ES-I3 (cell line): ENCODE data around the gene GPR176.

Experiments
- H3K36me3 ChIP-seq: 2 replicates; pipeline ENCODE4 v1.6.1; 2013; ENCODE audit warnings: mild to moderate bottlenecking, low read length, control low read depth, moderate library complexity; ENCODE audit not compliant: insufficient read depth
- H3K4me1 ChIP-seq: 2 replicates; pipeline ENCODE4 v1.6.1; 2013; ENCODE audit warnings: mild to moderate bottlenecking, control low read depth, low read length; ENCODE audit not compliant: insufficient read depth
- H3K9ac ChIP-seq: 2 replicates; pipeline ENCODE4 v1.6.1; 2013; ENCODE audit warnings: low read depth, mild to moderate bottlenecking, low read length, moderate library complexity
- H3K9me3 ChIP-seq: 2 replicates; pipeline ENCODE4 v1.6.1; 2013; ENCODE audit warnings: mild to moderate bottlenecking, low read length, moderate library complexity; ENCODE audit not compliant: control insufficient read depth, insufficient read depth

Gene GPR176

GRCh38 chr15:39792025-39792843 lies 127.8 kb downstream of the GPR176 start:
- Histone ChIP-seq H3K36me3 (no peaks in the 10 kb centered on the region), H3K9me3 (no peaks in the 10 kb centered on the region), H3K4me1 (peaks cover 18% of the 10 kb centered on the region), H3K9ac (no peak overlapping the region)

- Histone ChIP-seq H3K9me3 (no peaks in the 10 kb centered on the region), H3K4me1 (peaks cover 30% of the 10 kb centered on the region), H3K9ac (no peak overlapping the region), H3K36me3 (no peaks in the 10 kb centered on the region)
Measured at GRCh38 chr15:39789736-39790135, 130.3 kb downstream of the GPR176 start.

GRCh38 chr15:39788800-39789565 lies 131.1 kb downstream of the GPR176 start:
- Histone ChIP-seq H3K9me3 (no peaks in the 10 kb centered on the region), H3K36me3 (no peaks in the 10 kb centered on the region), H3K4me1 (peaks cover 34% of the 10 kb centered on the region), H3K9ac (no peak overlapping the region)

- H3K9ac ChIP-seq, result no peak overlapping the region
- no peaks in the 10 kb centered on the region for H3K36me3 ChIP-seq
- H3K4me1 ChIP-seq, result peaks cover 38% of the 10 kb centered on the region
- no peaks in the 10 kb centered on the region for H3K9me3 ChIP-seq
Measured at GRCh38 chr15:39788108-39788507, 132.0 kb downstream of the GPR176 start.

- H3K9ac ChIP-seq, result no peak overlapping the region
- H3K4me1 ChIP-seq, result peaks cover 38% of the 10 kb centered on the region
- no peaks in the 10 kb centered on the region for H3K36me3 ChIP-seq
- H3K9me3 ChIP-seq, result no peaks in the 10 kb centered on the region
Measured at GRCh38 chr15:39787479-39787878, 132.6 kb downstream of the GPR176 start.

GRCh38 chr15:39786447-39787056 lies 133.5 kb downstream of the GPR176 start:
- Histone ChIP-seq H3K9ac (no peak overlapping the region), H3K36me3 (no peaks in the 10 kb centered on the region), H3K4me1 (peaks cover 38% of the 10 kb centered on the region), H3K9me3 (no peaks in the 10 kb centered on the region)

- Histone ChIP-seq H3K9me3 (no peaks in the 10 kb centered on the region), H3K4me1 (peaks cover 38% of the 10 kb centered on the region), H3K9ac (no peak overlapping the region), H3K36me3 (no peaks in the 10 kb centered on the region)
Measured at GRCh38 chr15:39785841-39786240, 134.2 kb downstream of the GPR176 start.

- peaks cover 38% of the 10 kb centered on the region for H3K4me1 ChIP-seq
- H3K36me3 ChIP-seq, result no peaks in the 10 kb centered on the region
- no peaks in the 10 kb centered on the region for H3K9me3 ChIP-seq
- no peak overlapping the region for H3K9ac ChIP-seq
Measured at GRCh38 chr15:39785139-39785538, 134.9 kb downstream of the GPR176 start.

GRCh38 chr15:39784638-39785037 lies 135.4 kb downstream of the GPR176 start:
- no peaks in the 10 kb centered on the region for H3K9me3 ChIP-seq
- no peak overlapping the region for H3K9ac ChIP-seq
- peaks cover 38% of the 10 kb centered on the region for H3K4me1 ChIP-seq
- H3K36me3 ChIP-seq, result no peaks in the 10 kb centered on the region

GRCh38 chr15:39784125-39784524 lies 135.9 kb downstream of the GPR176 start:
- no peaks in the 10 kb centered on the region for H3K36me3 ChIP-seq

GRCh38 chr15:39783244-39783820 lies 136.7 kb downstream of the GPR176 start:
- Histone ChIP-seq H3K4me1 (peaks cover 31% of the 10 kb centered on the region), H3K9me3 (no peaks in the 10 kb centered on the region), H3K9ac (peak overlapping the region; percentile 96), H3K36me3 (no peaks in the 10 kb centered on the region)

More at GRCh38 chr15:39784125-39784524, 135.9 kb downstream of the GPR176 start:
- Histone ChIP-seq H3K9me3 (no peaks in the 10 kb centered on the region), H3K4me1 (peaks cover 38% of the 10 kb centered on the region), H3K9ac (no peak overlapping the region)

GRCh38 chr15:39782441-39783138 lies 137.5 kb downstream of the GPR176 start, which contains the start of gene FSIP1:
FSIP1 (minus strand) TSS chr15:39782841; CDS start chr15:39776524, 6,317 bp downstream.
- H3K9ac ChIP-seq, result peak within 1 kb of the TSS; percentile 96
- no peaks in the 10 kb centered on the region for H3K9me3 ChIP-seq
- no peaks in the 10 kb centered on the region for H3K36me3 ChIP-seq
- H3K4me1 ChIP-seq, result peaks cover 30% of the 10 kb centered on the region

GRCh38 chr15:39781967-39782302 lies 138.1 kb downstream of the GPR176 start:
- H3K9me3 ChIP-seq, result no peaks in the 10 kb centered on the region
- peaks cover 31% of the 10 kb centered on the region for H3K4me1 ChIP-seq
- peak overlapping the region; percentile 51 for H3K9ac ChIP-seq
- no peaks in the 10 kb centered on the region for H3K36me3 ChIP-seq
